IPS DF 6.9 (cell line): ENCODE measurements around the gene PPCDC.
A peak's percentile ranks its signal among the peaks of the same experiment; 100 is the strongest.

Source experiments
- DNase-seq: peaks from one replicate; pipeline ENCODE4 v3.0.0-alpha.2; 2013; ENCODE audit warnings: low read depth, low spot score
- H3K27ac ChIP-seq: one replicate; pipeline ENCODE4 v1.5.1; 2013; ENCODE audit warnings: low read length, control low read depth
- H3K27me3 ChIP-seq: 2 replicates; pipeline ENCODE4 v1.6.1; 2013; ENCODE audit warnings: mild to moderate bottlenecking, low read length; ENCODE audit not compliant: control insufficient read depth, insufficient read depth
- H3K36me3 ChIP-seq: 2 replicates; pipeline ENCODE4 v1.6.1; 2013; ENCODE audit warnings: low read length; ENCODE audit not compliant: control insufficient read depth, insufficient read depth
- H3K4me1 ChIP-seq: 2 replicates; pipeline ENCODE4 v1.6.1; 2013; ENCODE audit warnings: low read length; ENCODE audit not compliant: control insufficient read depth, insufficient read depth
- H3K4me3 ChIP-seq: 2 replicates; pipeline ENCODE4 v1.5.1; 2013; ENCODE audit warnings: mild to moderate bottlenecking, low read length
- H3K9me3 ChIP-seq: 2 replicates; pipeline ENCODE4 v1.6.1; 2013; ENCODE audit warnings: low read length, inconsistent platforms; ENCODE audit not compliant: control insufficient read depth, insufficient read depth
- WGBS: extraction: QIAGEN DNeasy Blood & Tissue Kit; methylation state at CpG from one replicate; pipeline ENCODE4 v1.1.7; 2013; ENCODE audit warnings: mixed read lengths, missing lambda C conversion rate; ENCODE audit not compliant: insufficient read length, insufficient coverage; 5-methylcytosine and 5-hydroxymethylcytosine counted together

PPCDC gene

GRCh38 chr15:75023181-75023871 lies at the start of gene PPCDC:
Gene PPCDC, plus strand, starts transcription at chr15:75023590. Its CDS starts 4,729 bp downstream, at chr15:75028319.
- no CpG with 5 or more reads among the region's 40 CpGs for WGBS
- peak; percentile 89 for DNase-seq
- no peaks in the 10 kb centered on the region for H3K27me3 ChIP-seq
- no peaks in the 10 kb centered on the region for H3K4me1 ChIP-seq
- no peaks in the 10 kb centered on the region for H3K36me3 ChIP-seq
- no peak within 1 kb of the TSS for H3K27ac ChIP-seq
- H3K9me3 ChIP-seq = no peaks in the 10 kb centered on the region
- peak within 1 kb of the TSS; percentile 72 for H3K4me3 ChIP-seq

GRCh38 chr15:74976159-74976558 lies 47.2 kb upstream of the PPCDC start:
- no peak for DNase-seq
- H3K9me3 ChIP-seq = no peaks in the 10 kb centered on the region
- H3K4me3 ChIP-seq = no peak overlapping the region
- no CpG with 5 or more reads among the region's 1 CpG for WGBS
- no peaks in the 10 kb centered on the region for H3K4me1 ChIP-seq
- no peaks in the 10 kb centered on the region for H3K27me3 ChIP-seq
- H3K27ac ChIP-seq = no peak overlapping the region
- H3K36me3 ChIP-seq = no peaks in the 10 kb centered on the region

GRCh38 chr15:74977599-74977998 lies 45.8 kb upstream of the PPCDC start:
- Histone ChIP-seq H3K36me3 (no peaks in the 10 kb centered on the region), H3K4me3 (no peak overlapping the region), H3K4me1 (no peaks in the 10 kb centered on the region), H3K9me3 (no peaks in the 10 kb centered on the region), H3K27ac (no peak overlapping the region), H3K27me3 (no peaks in the 10 kb centered on the region)
- WGBS = no CpG with 5 or more reads among the region's 4 CpGs
- no peak for DNase-seq

GRCh38 chr15:74978077-74978476 lies 45.3 kb upstream of the PPCDC start:
- H3K36me3 ChIP-seq = no peaks in the 10 kb centered on the region
- H3K4me3 ChIP-seq = no peak overlapping the region
- H3K4me1 ChIP-seq = no peaks in the 10 kb centered on the region
- DNase-seq = no peak
- H3K27ac ChIP-seq = no peak overlapping the region
- WGBS = no CpG with 5 or more reads among the region's 1 CpG
- no peaks in the 10 kb centered on the region for H3K27me3 ChIP-seq
- no peaks in the 10 kb centered on the region for H3K9me3 ChIP-seq

GRCh38 chr15:74978503-74978902 lies 44.9 kb upstream of the PPCDC start:
- DNase-seq = no peak
- Histone ChIP-seq H3K9me3 (no peaks in the 10 kb centered on the region), H3K27ac (no peak overlapping the region), H3K4me1 (no peaks in the 10 kb centered on the region), H3K4me3 (no peak overlapping the region), H3K36me3 (no peaks in the 10 kb centered on the region), H3K27me3 (no peaks in the 10 kb centered on the region)
- no CpG with 5 or more reads among the region's 3 CpGs for WGBS

- no peaks in the 10 kb centered on the region for H3K9me3 ChIP-seq
- no peaks in the 10 kb centered on the region for H3K27me3 ChIP-seq
- no peaks in the 10 kb centered on the region for H3K4me1 ChIP-seq
- no peak overlapping the region for H3K27ac ChIP-seq
- no CpG with 5 or more reads among the region's 5 CpGs for WGBS
- H3K4me3 ChIP-seq = no peak overlapping the region
- no peaks in the 10 kb centered on the region for H3K36me3 ChIP-seq
- no peak for DNase-seq
Observed at GRCh38 chr15:74982183-74982582, 41.2 kb upstream of the PPCDC start.

- Histone ChIP-seq H3K27me3 (no peaks in the 10 kb centered on the region), H3K9me3 (no peaks in the 10 kb centered on the region), H3K27ac (no peak overlapping the region), H3K36me3 (no peaks in the 10 kb centered on the region), H3K4me3 (no peak overlapping the region), H3K4me1 (no peaks in the 10 kb centered on the region; the same call in 1 of the 2 replicates)
- WGBS = no CpG with 5 or more reads among the region's 4 CpGs
- no peak for DNase-seq
Observed at GRCh38 chr15:74983725-74984231, 39.6 kb upstream of the PPCDC start.

GRCh38 chr15:74988007-74988800 lies 35.2 kb upstream of the PPCDC start:
- Histone ChIP-seq H3K27ac (no peak overlapping the region), H3K9me3 (no peaks in the 10 kb centered on the region), H3K27me3 (no peaks in the 10 kb centered on the region), H3K4me1 (no peaks in the 10 kb centered on the region; the same call in 1 of the 2 replicates), H3K4me3 (no peak overlapping the region), H3K36me3 (no peaks in the 10 kb centered on the region)
- no CpG with 5 or more reads among the region's 4 CpGs for WGBS
- DNase-seq = peak; percentile 18

- Histone ChIP-seq H3K27ac (no peak overlapping the region), H3K36me3 (no peaks in the 10 kb centered on the region), H3K9me3 (no peaks in the 10 kb centered on the region), H3K4me1 (no peaks in the 10 kb centered on the region; the same call in 1 of the 2 replicates), H3K4me3 (no peak overlapping the region), H3K27me3 (no peaks in the 10 kb centered on the region)
- DNase-seq = no peak
Observed at GRCh38 chr15:74989527-74989926, 33.9 kb upstream of the PPCDC start.

- no peaks in the 10 kb centered on the region for H3K27me3 ChIP-seq
- no peak overlapping the region for H3K27ac ChIP-seq
- H3K4me1 ChIP-seq = peaks cover 2% of the 10 kb centered on the region; the same call in 1 of the 2 replicates
- H3K36me3 ChIP-seq = no peaks in the 10 kb centered on the region
- no peaks in the 10 kb centered on the region for H3K9me3 ChIP-seq
- no CpG with 5 or more reads among the region's 1 CpG for WGBS
- no peak for DNase-seq
- no peak overlapping the region for H3K4me3 ChIP-seq
Observed at GRCh38 chr15:74992619-74993018, 30.8 kb upstream of the PPCDC start.
